Subcutaneous adipose tissue (tissue), 4 donors: Measurements from ENCODE around the gene TRIM26. TPM values are rescaled to one million over a fixed set of nuclear protein-coding genes. Genes with fewer than 3 reads are reported as not detected.

ENCODE experiments used
- CTCF ChIP-seq: fragments of 450-650 bp; IDR thresholded peaks from one replicate; pipeline ENCODE4 v1.5.1; 2016; ENCODE audit warnings: low read depth, mild to moderate bottlenecking, control low read depth, antibody characterized with exemption, moderate library complexity
- total RNA-seq, 4 donors: library from RNA; depleted of rRNA; stranded (reverse); fragments of >200 nt; gene quantifications; one replicate each; pipeline ENCODE4 v1.1.0, GENCODE V29; 2016

The TRIM26 gene
- total RNA-seq, 4 donors from 2014 or later: 24.3 to 32.6 (median 28.5) TPM

DNA sequence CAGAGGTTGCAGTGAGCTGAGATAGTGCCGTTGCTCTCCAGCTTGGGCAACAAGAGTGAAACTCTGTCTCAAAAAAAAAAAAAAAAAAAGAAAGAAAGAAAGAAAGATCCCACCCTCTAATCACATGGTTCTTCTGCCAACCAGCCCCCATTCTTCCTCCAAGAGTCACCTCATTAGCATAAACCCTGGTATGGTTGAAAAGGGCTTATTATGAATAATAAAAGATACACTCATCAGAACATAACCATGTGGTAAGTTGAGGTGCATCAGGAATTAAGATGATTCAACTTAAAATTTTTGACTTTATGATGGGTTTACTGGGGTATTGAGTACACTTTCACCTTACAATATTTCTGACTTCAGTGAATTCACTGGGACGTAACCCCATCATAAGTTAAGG lies 78.1 kb downstream of the TRIM26 start:
- TF ChIP-seq CTCF: no peak

Other genes with a start within 250 kb of the TRIM26 start
- gene POLR1H, start 152.1 kb downstream of the TRIM26 start, total RNA-seq: 10 to 100 TPM; 12.8 to 23.8 (median 20.0) TPM
- 10 to 100 TPM; 27.1 to 45.5 (median 33.0) TPM for gene PPP1R11, start 146.2 kb downstream of the TRIM26 start, total RNA-seq
- not detected for gene RNF39, start 137.6 kb downstream of the TRIM26 start, total RNA-seq
- not detected for gene TRIM31, start 100.3 kb downstream of the TRIM26 start, total RNA-seq
- not detected for gene TRIM40, start 77.3 kb downstream of the TRIM26 start, total RNA-seq
- gene TRIM10, start 52.2 kb downstream of the TRIM26 start, total RNA-seq: not detected
- gene TRIM15, start 49.9 kb downstream of the TRIM26 start, total RNA-seq: not detected
- 10 to 100 TPM in 2 of 4 donors, 1 to 10 TPM in 2; 7.5 to 14.9 (median 10.8) TPM for gene TRIM39, start 113.5 kb upstream of the TRIM26 start, total RNA-seq
- gene RPP21, start 131.8 kb upstream of the TRIM26 start, total RNA-seq: 10 to 100 TPM; 43.3 to 69.6 (median 49.5) TPM